ENCODE data around the gene RAB37.

DNA sequence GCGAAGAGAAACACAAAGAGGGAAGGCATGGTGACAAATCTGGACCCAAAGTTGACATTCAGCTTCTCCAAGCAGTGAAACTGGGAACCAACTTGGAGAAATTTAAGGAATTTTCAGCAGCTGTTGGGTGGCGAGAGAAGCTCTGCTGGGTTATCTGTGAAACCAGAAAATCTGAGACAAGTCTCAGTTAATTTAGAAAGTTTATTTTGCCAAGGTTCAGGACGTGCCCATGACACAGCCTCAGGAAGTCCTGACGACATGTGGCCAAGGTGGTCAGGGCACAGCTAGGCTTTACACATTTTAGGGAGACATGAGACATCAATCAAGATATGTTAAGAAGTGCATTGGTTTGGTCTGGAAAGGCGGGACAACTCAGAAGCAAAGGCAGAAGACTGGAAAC, 13.2 kb upstream of the RAB37 start:
- TF ChIP-seq, protein P1, sequence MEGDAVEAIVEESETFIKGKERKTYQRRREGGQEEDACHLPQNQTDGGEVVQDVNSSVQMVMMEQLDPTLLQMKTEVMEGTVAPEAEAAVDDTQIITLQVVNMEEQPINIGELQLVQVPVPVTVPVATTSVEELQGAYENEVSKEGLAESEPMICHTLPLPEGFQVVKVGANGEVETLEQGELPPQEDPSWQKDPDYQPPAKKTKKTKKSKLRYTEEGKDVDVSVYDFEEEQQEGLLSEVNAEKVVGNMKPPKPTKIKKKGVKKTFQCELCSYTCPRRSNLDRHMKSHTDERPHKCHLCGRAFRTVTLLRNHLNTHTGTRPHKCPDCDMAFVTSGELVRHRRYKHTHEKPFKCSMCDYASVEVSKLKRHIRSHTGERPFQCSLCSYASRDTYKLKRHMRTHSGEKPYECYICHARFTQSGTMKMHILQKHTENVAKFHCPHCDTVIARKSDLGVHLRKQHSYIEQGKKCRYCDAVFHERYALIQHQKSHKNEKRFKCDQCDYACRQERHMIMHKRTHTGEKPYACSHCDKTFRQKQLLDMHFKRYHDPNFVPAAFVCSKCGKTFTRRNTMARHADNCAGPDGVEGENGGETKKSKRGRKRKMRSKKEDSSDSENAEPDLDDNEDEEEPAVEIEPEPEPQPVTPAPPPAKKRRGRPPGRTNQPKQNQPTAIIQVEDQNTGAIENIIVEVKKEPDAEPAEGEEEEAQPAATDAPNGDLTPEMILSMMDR (IDR thresholded peaks at IDR 0.05) = no peak
- TF ChIP-seq POLR2A (IDR thresholded peaks at IDR 0.05) = no peak

Data from testis (tissue), 2 donors.